Adrenal gland (tissue), 5 donors: ENCODE data around the gene NDUFS8.

Experiments used
- POLR2A ChIP-seq, 2 donors: fragments of 450-650 bp; IDR thresholded peaks; one replicate each; pipeline ENCODE4 v1.6.1; 2017; ENCODE audit warnings: antibody characterized with exemption in 2 of 2, mild to moderate bottlenecking in 2 of 2, moderate library complexity in 1 of 2
- TF ChIP-seq, protein P1 (sequence below), 6 experiments: fragments of 450-650 bp in 4 of 6; fragments of 200-600 bp in 2 of 6; sonication (generic) in 1 of 6; IDR thresholded peaks; 1 replicate in 5 of 6; 2 replicates in 1 of 6; pipeline versions ENCODE4 v1.5.1 to v1.8.0; 2016 to 2021; ENCODE audit warnings: antibody characterized with exemption in 6 of 6, mild to moderate bottlenecking in 2 of 6, moderate library complexity in 1 of 6
- donor health status: DM: no; HTN: no; CAD: no.

DNA sequence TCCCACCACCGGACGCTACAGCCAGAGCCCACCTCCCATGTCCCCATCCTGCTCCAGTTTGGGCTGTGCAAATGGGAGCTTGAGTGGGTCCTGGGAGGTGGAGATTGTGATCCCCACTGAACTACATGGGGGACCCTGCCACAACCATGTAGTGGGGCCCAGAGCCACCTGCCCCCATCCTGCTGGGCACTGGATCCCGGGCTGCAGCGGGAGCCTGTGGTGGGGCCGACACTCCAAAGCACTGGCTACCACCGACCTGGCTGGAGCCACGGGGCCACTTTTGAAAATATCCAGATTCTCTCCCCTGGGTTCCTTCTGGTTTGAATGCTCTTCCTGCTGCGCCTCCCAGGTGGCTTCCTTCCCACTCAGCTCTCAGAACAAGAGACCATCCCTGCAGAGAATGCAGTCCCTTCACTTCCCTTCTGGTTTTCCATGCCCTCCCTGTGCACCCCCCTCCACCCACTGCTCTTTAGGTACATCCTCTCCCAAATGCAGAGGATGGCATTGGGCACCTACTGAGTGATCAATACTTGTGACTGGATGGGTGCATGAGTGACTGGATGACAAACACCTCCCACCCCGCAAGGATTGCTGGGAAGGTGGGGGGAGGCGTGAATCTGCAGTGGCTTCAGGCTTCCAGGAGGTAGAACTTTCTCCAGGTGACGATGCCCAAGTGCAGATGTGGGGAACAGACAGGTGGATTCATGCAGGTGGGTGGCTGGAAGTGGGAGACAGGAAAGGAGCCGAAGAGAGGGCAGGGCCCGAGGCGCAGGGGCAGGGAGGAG is 25.7 kb upstream of the NDUFS8 start:
- TF ChIP-seq, protein P1, sequence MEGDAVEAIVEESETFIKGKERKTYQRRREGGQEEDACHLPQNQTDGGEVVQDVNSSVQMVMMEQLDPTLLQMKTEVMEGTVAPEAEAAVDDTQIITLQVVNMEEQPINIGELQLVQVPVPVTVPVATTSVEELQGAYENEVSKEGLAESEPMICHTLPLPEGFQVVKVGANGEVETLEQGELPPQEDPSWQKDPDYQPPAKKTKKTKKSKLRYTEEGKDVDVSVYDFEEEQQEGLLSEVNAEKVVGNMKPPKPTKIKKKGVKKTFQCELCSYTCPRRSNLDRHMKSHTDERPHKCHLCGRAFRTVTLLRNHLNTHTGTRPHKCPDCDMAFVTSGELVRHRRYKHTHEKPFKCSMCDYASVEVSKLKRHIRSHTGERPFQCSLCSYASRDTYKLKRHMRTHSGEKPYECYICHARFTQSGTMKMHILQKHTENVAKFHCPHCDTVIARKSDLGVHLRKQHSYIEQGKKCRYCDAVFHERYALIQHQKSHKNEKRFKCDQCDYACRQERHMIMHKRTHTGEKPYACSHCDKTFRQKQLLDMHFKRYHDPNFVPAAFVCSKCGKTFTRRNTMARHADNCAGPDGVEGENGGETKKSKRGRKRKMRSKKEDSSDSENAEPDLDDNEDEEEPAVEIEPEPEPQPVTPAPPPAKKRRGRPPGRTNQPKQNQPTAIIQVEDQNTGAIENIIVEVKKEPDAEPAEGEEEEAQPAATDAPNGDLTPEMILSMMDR (IDR thresholded peaks at IDR 0.05), result no peak
- no peak for TF ChIP-seq POLR2A (IDR thresholded peaks at IDR 0.05)
